ENCODE data around the gene CALML4. TPM values are rescaled to one million over a fixed set of nuclear protein-coding genes. Genes with fewer than 3 reads are reported as not detected.
"Not testable (repeated sequence)": the region's sequence is repeated elsewhere in the genome, so short reads cannot be mapped to it uniquely, and the experiment has no call there.

Gene CALML4
- total RNA-seq, 3 donors from 2014 or later, result 5.3 to 7.9 (median 6.0) TPM

GRCh38 chr15:68228143-68228970, 23.2 kb upstream of the CALML4 start:
- peaks cover 5 to 9% of the 10 kb centered on the region in 2 donors for H3K4me1 ChIP-seq
- intact Hi-C loops (cut with DNase I; ENCODE audit: low total_unique reads), result no loop called here
- no peaks in the 10 kb centered on the region for H3K27me3 ChIP-seq
- peak overlapping the region; percentile 78 to 88 for H3K27ac ChIP-seq
- TF ChIP-seq CTCF (IDR thresholded peaks at IDR 0.05), result no peak
- no peak for TF ChIP-seq POLR2AphosphoS5 (IDR thresholded peaks at IDR 0.05)
- H3K4me3 ChIP-seq, result peak overlapping the region; percentile 67 to 89 (median 71)
- H3K9me3 ChIP-seq, result no peaks in the 10 kb centered on the region
- H3K36me3 ChIP-seq, result no peaks in the 10 kb centered on the region
- DNase-seq (ENCODE audit: low spot score in 2 of 2), result no peak

GRCh38 chr15:68227643-68228142, 22.6 kb upstream of the CALML4 start:
- intact Hi-C loops (cut with DNase I; ENCODE audit: low total_unique reads), result no loop called here
- no peaks in the 10 kb centered on the region for H3K27me3 ChIP-seq
- H3K4me3 ChIP-seq, result peak overlapping the region in 2 of 3 donors; percentile 71 to 89
- no peak overlapping the region for H3K27ac ChIP-seq
- no peaks in the 10 kb centered on the region for H3K36me3 ChIP-seq
- no peak for DNase-seq (ENCODE audit: low spot score in 2 of 2)
- no peak for TF ChIP-seq CTCF (IDR thresholded peaks at IDR 0.05)
- no peak for TF ChIP-seq POLR2A (IDR thresholded peaks at IDR 0.05)
- TF ChIP-seq POLR2AphosphoS5 (IDR thresholded peaks at IDR 0.05), result no peak
- no peaks in the 10 kb centered on the region for H3K9me3 ChIP-seq
- peaks cover 5 to 9% of the 10 kb centered on the region in 2 donors for H3K4me1 ChIP-seq

GRCh38 chr15:68225442-68225841, 20.3 kb upstream of the CALML4 start:
- not testable (repeated sequence) for DNase-seq (ENCODE audit: low spot score in 2 of 2); H3K36me3 ChIP-seq

GRCh38 chr15:68224546-68225250, 19.6 kb upstream of the CALML4 start:
- intact Hi-C loops (cut with DNase I; ENCODE audit: low total_unique reads), result no loop called here
- peaks cover 5 to 9% of the 10 kb centered on the region in 2 donors for H3K4me1 ChIP-seq
- TF ChIP-seq CTCF (IDR thresholded peaks at IDR 0.05) (no peak), POLR2A (IDR thresholded peaks at IDR 0.05) (no peak), POLR2AphosphoS5 (IDR thresholded peaks at IDR 0.05) (no peak)
- no peak overlapping the region for H3K4me3 ChIP-seq
- H3K27ac ChIP-seq, result no peak overlapping the region
- H3K36me3 ChIP-seq, result no peaks in the 10 kb centered on the region
- DNase-seq (ENCODE audit: low spot score in 2 of 2), result no peak
- no peaks in the 10 kb centered on the region for H3K27me3 ChIP-seq
- no peaks in the 10 kb centered on the region for H3K9me3 ChIP-seq

More at GRCh38 chr15:68225442-68225841, 20.3 kb upstream of the CALML4 start:
- H3K4me3 ChIP-seq; H3K9me3 ChIP-seq; intact Hi-C loops (cut with DNase I; ENCODE audit: low total_unique reads); H3K27me3 ChIP-seq; H3K27ac ChIP-seq; H3K4me1 ChIP-seq: not testable (repeated sequence)

- intact Hi-C loops (cut with DNase I; ENCODE audit: low total_unique reads), result no loop called here
- no peak overlapping the region for H3K4me3 ChIP-seq
- H3K27ac ChIP-seq, result no peak overlapping the region
- H3K4me1 ChIP-seq, result peaks cover 5 to 9% of the 10 kb centered on the region in 2 donors
- H3K9me3 ChIP-seq, result no peaks in the 10 kb centered on the region
- no peak for TF ChIP-seq POLR2A (IDR thresholded peaks at IDR 0.05)
- H3K36me3 ChIP-seq, result no peaks in the 10 kb centered on the region
- H3K27me3 ChIP-seq, result no peaks in the 10 kb centered on the region
- peak in 1 of 2 donors; percentile 1 for DNase-seq (ENCODE audit: low spot score in 2 of 2)
Observed at GRCh38 chr15:68224108-68224507, 19.0 kb upstream of the CALML4 start.

- H3K4me3 ChIP-seq, result no peak overlapping the region
- intact Hi-C loops (cut with DNase I; ENCODE audit: low total_unique reads), result no loop called here
- no peaks in the 10 kb centered on the region for H3K36me3 ChIP-seq
- H3K4me1 ChIP-seq, result peaks cover under 1 to 4% of the 10 kb centered on the region in 2 donors
- TF ChIP-seq POLR2AphosphoS5 (IDR thresholded peaks at IDR 0.05) (no peak), POLR2A (IDR thresholded peaks at IDR 0.05) (no peak), CTCF (IDR thresholded peaks at IDR 0.05) (no peak)
- peak in 1 of 2 donors; percentile 7 for DNase-seq (ENCODE audit: low spot score in 2 of 2)
- H3K9me3 ChIP-seq, result no peaks in the 10 kb centered on the region
- H3K27ac ChIP-seq, result no peak overlapping the region
- H3K27me3 ChIP-seq, result no peaks in the 10 kb centered on the region
Observed at GRCh38 chr15:68223171-68223570, 18.0 kb upstream of the CALML4 start.

GRCh38 chr15:68222432-68222743, 17.3 kb upstream of the CALML4 start:
- H3K27me3 ChIP-seq; H3K27ac ChIP-seq; intact Hi-C loops (cut with DNase I; ENCODE audit: low total_unique reads); H3K4me1 ChIP-seq; H3K36me3 ChIP-seq; H3K4me3 ChIP-seq; H3K9me3 ChIP-seq: not testable (repeated sequence)
- peak in 1 of 2 donors; percentile 51 for DNase-seq (ENCODE audit: low spot score in 2 of 2)

- H3K4me3 ChIP-seq; H3K4me1 ChIP-seq; H3K27me3 ChIP-seq; H3K27ac ChIP-seq; H3K9me3 ChIP-seq; H3K36me3 ChIP-seq; intact Hi-C loops (cut with DNase I; ENCODE audit: low total_unique reads): not testable (repeated sequence)
- peak; percentile 11 to 33 for DNase-seq (ENCODE audit: low spot score in 2 of 2)
Observed at GRCh38 chr15:68221530-68222431, 16.6 kb upstream of the CALML4 start.
